ENCODE results near the gene SVOPL.
"Not testable (repeated sequence)": the region's sequence is repeated elsewhere in the genome, so short reads cannot be mapped to it uniquely, and the experiment has no call there.

The SVOPL gene

GRCh38 chr7:138705167-138705566, 4.0 kb upstream of the SVOPL start:
- no peak for DNase-seq (ENCODE audit: low read depth in 3 of 3, low spot score in 1 of 3)

- DNase-seq (ENCODE audit: low read depth in 3 of 3, low spot score in 1 of 3) = no peak
Observed at GRCh38 chr7:138701537-138701923, 368 bp upstream of the SVOPL start.

- no peak for DNase-seq (ENCODE audit: low read depth in 3 of 3, low spot score in 1 of 3)
Observed at GRCh38 chr7:138699661-138700060, 1.5 kb downstream of the SVOPL start.

- DNase-seq (ENCODE audit: low read depth in 3 of 3, low spot score in 1 of 3) = no peak
Observed at GRCh38 chr7:138698281-138698680, 2.9 kb downstream of the SVOPL start.

GRCh38 chr7:138697535-138698182, 3.5 kb downstream of the SVOPL start:
- no peak for DNase-seq (ENCODE audit: low read depth in 3 of 3, low spot score in 1 of 3)

- DNase-seq (ENCODE audit: low read depth in 3 of 3, low spot score in 1 of 3) = not testable (repeated sequence)
Observed at GRCh38 chr7:138695776-138696175, 5.4 kb downstream of the SVOPL start.

GRCh38 chr7:138695106-138695505, 6.1 kb downstream of the SVOPL start:
- no peak for DNase-seq (ENCODE audit: low read depth in 3 of 3, low spot score in 1 of 3)

- no peak for DNase-seq (ENCODE audit: low read depth in 3 of 3, low spot score in 1 of 3)
Observed at GRCh38 chr7:138691178-138691577, 10.0 kb downstream of the SVOPL start.

GRCh38 chr7:138690495-138690894, 10.7 kb downstream of the SVOPL start:
- DNase-seq (ENCODE audit: low read depth in 3 of 3, low spot score in 1 of 3) = no peak

GRCh38 chr7:138688037-138688436, 13.1 kb downstream of the SVOPL start:
- not testable (repeated sequence) for DNase-seq (ENCODE audit: low read depth in 3 of 3, low spot score in 1 of 3)

GRCh38 chr7:138684340-138684739, 16.8 kb downstream of the SVOPL start:
- DNase-seq (ENCODE audit: low read depth in 3 of 3, low spot score in 1 of 3) = no peak

- DNase-seq (ENCODE audit: low read depth in 3 of 3, low spot score in 1 of 3) = no peak
Observed at GRCh38 chr7:138679793-138680192, 21.4 kb downstream of the SVOPL start.

- DNase-seq (ENCODE audit: low read depth in 3 of 3, low spot score in 1 of 3) = no peak
Observed at GRCh38 chr7:138670594-138670993, 30.6 kb downstream of the SVOPL start.

GRCh38 chr7:138669364-138669763, 31.8 kb downstream of the SVOPL start:
- no peak for DNase-seq (ENCODE audit: low read depth in 3 of 3, low spot score in 1 of 3)

- no peak for DNase-seq (ENCODE audit: low read depth in 3 of 3, low spot score in 1 of 3)
Observed at GRCh38 chr7:138668946-138669345, 32.2 kb downstream of the SVOPL start.

GRCh38 chr7:138668229-138668596, 32.9 kb downstream of the SVOPL start:
- DNase-seq (ENCODE audit: low read depth in 3 of 3, low spot score in 1 of 3) = no peak

- DNase-seq (ENCODE audit: low read depth in 3 of 3, low spot score in 1 of 3) = no peak
Observed at GRCh38 chr7:138667535-138668228, 33.5 kb downstream of the SVOPL start.

- DNase-seq (ENCODE audit: low read depth in 3 of 3, low spot score in 1 of 3) = no peak
Observed at GRCh38 chr7:138666385-138666784, 34.8 kb downstream of the SVOPL start.

GRCh38 chr7:138665669-138666140, 35.5 kb downstream of the SVOPL start:
- no peak for DNase-seq (ENCODE audit: low read depth in 3 of 3, low spot score in 1 of 3)

GRCh38 chr7:138665249-138665648, 35.9 kb downstream of the SVOPL start:
- no peak for DNase-seq (ENCODE audit: low read depth in 3 of 3, low spot score in 1 of 3)

- DNase-seq (ENCODE audit: low read depth in 3 of 3, low spot score in 1 of 3) = no peak
Observed at GRCh38 chr7:138663725-138664710, 37.1 kb downstream of the SVOPL start.

GRCh38 chr7:138662991-138663320, 38.2 kb downstream of the SVOPL start:
- no peak for DNase-seq (ENCODE audit: low read depth in 3 of 3, low spot score in 1 of 3)

Measured in stimulated activated CD4-positive, alpha-beta T cell treated with anti-CD3 and anti-CD28 coated beads, TNF-alpha, amount 100 ng/mL, for 1 hour (primary cell).